Measurements from ENCODE around the gene SLC26A1.

The SLC26A1 gene, protein sequence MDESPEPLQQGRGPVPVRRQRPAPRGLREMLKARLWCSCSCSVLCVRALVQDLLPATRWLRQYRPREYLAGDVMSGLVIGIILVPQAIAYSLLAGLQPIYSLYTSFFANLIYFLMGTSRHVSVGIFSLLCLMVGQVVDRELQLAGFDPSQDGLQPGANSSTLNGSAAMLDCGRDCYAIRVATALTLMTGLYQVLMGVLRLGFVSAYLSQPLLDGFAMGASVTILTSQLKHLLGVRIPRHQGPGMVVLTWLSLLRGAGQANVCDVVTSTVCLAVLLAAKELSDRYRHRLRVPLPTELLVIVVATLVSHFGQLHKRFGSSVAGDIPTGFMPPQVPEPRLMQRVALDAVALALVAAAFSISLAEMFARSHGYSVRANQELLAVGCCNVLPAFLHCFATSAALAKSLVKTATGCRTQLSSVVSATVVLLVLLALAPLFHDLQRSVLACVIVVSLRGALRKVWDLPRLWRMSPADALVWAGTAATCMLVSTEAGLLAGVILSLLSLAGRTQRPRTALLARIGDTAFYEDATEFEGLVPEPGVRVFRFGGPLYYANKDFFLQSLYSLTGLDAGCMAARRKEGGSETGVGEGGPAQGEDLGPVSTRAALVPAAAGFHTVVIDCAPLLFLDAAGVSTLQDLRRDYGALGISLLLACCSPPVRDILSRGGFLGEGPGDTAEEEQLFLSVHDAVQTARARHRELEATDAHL

DNA sequence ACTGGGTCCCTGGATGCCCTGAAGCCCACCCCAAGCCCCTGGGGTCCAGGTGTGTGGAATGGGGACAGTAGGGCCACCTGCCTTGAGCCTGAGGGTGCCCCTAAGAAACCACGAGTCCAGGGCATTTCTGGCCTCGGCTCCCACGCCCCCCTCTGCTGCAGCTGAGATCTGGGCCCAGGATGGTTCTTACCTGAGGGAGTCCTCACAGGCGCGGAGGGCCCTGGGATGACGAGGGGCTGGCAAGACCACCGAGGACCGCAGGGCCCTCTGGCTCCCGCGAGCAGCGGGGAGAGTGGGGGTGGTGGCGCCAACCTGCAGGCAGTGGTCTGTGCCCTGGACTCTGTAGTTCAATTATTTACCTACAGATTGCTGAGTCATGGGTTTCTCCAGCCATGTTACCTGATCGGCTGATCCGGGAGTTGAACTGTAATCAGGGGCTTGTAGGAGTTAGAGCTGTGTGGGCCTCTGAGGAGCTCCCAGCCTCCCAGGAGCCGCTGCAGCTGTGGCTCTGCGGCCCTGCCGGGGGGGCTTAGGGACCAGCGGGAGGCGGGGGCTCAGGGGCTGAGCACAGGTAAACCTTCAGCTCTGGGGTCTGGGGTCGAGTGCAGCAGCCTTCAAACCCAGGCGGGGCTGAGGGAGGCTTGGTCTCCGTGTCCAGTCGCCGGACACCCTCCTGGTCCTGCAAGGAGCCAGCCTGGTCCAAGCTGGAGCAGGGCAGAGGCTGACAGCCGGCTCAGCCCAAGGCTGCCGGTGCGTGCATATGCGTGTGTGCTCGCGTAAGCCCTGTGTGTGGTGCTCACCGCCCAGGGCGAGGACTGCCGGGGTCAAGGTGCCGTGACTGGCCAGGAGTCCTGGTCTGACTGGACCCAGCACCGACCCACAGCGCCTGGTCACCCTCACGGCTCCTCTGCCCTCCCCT, at the start of gene SLC26A1:
Gene SLC26A1, minus strand, starts transcription at position 294 of the 919 bp plus-strand sequence. CDS start 1,701 bp downstream, outside the sequence.
- H3K27ac ChIP-seq = no peak within 1 kb of the TSS
- no peak for DNase-seq (ENCODE audit: low read depth, low spot score)

DNA sequence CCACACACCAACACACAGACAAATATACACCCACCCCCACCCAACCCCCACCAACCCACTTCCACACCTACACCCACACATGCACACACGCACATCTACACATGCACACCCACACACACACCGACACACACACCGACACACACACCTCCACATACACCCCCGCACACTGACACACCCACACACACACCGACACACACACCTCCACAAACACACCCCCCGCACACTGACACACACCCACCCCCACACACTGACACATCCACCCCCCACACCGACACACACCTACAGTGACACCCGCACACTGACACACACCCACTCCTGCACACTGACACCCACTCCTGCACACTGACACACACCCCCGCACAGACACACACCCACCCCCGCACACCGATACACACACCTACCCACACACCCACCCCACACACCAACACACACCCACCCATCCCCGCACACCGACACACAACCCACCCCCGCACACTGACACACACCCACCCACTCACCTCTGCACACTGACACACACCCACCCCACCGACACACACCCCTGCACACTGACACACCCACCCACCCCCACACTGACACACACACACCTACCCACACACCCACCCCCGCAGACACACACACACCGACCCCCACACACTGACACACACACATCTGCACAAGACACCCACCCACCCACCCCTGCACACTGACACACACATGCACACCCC, 49.3 kb upstream of the SLC26A1 start:
- DNase-seq (ENCODE audit: low read depth, low spot score) = no peak
- H3K27ac ChIP-seq = no peak overlapping the region

DNA sequence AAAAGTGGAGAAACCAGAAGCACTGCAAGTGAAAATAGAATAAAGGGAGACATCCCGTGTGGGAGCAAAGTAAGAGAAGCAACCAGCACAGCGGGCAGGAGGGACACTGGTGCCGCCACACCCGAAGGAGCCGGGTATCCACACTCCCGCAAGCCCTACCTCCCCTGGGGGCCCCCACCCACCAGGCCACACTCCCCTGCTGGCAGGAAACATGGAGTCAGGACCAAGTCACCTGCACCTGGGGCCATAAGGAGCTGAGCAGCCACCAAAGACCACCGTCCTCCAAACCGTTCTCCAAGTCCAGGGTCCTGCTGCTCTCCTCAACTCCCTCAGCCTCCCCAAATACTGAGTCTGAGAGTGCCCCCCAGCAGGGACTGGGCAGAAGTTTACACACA, 48.7 kb upstream of the SLC26A1 start:
- no peak for DNase-seq (ENCODE audit: low read depth, low spot score)
- H3K27ac ChIP-seq = peak overlapping the region; percentile 16

DNA sequence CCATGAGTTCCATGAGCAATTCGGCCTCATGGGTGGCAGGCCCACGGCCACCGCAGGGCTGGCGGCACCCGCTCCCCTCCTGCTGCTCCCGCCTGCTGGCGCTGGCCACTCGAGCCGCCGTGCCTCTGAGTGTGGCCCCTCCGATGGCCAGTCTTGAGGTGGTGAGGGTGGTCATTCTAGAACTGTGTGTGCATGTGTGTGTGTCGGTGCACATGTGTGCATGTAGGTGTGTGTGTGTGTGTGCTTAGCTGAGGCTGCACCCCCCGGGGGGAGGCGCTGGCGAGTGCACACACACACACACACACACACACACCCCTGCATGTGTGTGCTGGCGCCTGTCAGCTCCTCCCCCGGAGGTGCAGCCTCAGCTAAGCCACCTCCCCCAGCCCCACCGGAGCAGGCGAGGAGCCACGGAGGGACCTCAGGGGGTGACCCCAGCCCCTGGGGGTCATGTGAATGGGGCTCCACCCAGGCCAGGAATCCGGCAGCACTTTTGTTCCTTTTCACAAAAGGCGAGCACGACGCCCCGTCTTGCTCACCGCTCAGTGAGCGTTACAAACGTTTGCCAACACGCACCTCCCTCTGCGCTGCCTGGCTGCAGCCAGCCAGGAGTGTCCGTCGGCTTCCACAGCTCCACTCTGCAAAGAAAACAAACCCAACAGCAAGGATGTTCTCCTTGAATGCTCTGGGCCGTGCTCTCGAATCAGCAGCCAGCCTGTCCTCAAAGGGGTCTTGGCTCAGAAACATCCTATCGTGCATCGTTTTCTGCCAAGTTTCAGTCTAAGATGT, 48.1 kb upstream of the SLC26A1 start:
- no peak for DNase-seq (ENCODE audit: low read depth, low spot score)
- H3K27ac ChIP-seq = peak overlapping the region; percentile 16

DNA sequence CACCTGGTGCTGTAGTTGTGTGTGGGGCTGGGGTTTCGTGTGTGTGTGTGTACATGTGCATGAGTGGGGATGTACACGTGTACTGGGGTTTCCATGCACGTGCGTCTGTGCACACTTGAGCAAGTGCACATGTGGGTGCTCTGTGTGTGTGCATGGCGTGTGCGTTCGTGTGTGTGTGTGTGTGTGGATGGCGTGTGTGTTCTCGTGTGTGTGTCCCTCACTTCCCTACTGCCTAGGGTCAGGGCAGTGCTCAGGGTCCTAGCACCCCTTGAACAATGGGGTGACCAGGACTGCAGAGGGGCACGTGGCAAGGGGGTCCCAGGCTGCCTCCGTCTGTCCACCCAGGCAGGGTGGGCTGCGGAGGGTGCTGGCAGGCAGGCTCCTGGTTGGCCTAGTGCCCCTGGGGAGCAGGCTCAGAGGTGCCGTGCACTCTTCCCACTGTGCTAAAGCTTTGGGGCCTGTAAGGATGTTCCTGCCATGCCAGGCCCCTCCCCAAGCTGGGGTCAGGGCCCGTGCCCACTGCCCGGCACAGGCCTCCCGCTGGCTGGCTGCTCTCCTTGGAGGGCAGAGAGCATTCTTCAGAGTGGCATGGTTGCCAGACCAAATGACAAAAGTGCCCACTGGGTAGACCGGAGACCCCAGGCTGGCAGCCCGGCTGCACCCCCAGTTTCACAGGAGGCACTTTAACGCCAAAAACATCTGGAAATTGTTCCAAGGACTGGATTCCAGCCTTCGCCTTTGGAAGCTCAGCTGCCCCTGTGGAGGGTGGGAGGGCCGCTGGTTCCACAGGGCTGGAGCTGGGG, 47.3 kb upstream of the SLC26A1 start:
- DNase-seq (ENCODE audit: low read depth, low spot score) = no peak
- H3K27ac ChIP-seq = peak overlapping the region; percentile 31

DNA sequence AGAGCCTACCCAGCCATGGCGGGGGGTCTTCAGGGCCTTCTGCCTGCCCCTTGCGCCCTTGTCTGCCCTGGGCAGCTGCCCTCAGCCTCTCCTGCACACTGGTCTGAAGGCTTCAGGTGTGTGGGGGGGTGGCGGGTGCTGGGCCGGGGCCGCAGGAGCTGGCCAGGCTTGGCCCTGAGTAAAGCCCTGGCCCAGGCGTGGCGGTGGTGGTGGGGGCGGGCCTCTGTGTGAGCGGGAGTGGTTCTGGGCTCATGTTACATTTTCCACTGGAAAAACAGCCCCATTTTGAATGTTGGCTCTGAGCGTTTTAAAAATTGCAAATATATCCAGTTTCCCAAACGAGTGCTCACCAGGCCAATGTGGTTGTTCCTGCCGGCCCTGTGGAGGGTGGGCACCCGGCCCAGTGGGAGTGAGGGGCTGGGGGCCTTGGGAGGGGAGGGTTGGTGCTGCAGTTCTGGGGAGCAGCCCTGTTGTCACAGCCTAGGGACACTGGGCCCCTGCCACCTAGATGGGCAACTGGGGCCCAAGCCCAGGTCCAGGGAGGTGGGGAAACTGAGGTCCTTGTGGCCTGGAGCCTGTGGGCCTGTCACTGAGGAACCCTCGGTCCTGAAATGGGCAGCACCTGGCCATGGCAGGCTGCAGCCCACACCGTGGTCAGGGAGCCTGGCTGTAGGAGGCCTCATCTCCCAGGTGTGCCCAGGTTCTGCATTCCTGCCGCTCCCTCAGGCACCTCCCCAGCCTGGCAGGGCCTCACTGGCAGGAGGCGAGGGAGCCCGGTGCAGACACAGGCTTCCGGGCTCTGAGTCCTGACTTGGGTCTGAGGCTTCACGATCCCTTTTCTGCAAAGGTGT, 46.5 kb upstream of the SLC26A1 start:
- H3K27ac ChIP-seq = peak overlapping the region; percentile 31
- DNase-seq (ENCODE audit: low read depth, low spot score) = no peak

DNA sequence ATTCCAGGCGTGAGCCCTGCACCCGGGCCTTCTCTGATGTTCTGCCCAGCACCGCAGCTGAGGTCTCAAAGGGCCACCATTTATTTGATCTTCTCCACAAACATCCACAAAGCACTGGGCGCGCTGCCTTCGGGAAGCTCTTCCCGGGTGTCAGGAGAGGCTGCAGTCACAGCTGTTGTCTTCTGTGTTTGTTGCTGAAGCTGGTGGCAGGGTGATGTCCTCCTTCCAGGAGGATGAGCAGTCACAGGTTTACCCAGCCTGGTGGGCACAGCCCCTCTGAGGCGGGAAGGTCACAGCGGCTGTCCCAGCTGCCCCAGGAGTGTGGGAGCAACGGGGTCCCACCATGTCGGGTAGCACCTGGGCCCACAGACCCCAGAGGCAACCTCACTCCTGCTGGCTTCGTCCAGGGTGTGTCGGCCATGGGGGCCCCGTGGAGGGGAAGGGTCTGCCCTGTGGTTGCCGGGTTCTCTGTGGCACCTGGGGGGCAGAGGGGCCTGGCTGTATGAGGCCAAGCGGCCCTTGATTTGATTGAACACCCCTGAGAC, 45.8 kb upstream of the SLC26A1 start:
- no peak overlapping the region for H3K27ac ChIP-seq

DNA sequence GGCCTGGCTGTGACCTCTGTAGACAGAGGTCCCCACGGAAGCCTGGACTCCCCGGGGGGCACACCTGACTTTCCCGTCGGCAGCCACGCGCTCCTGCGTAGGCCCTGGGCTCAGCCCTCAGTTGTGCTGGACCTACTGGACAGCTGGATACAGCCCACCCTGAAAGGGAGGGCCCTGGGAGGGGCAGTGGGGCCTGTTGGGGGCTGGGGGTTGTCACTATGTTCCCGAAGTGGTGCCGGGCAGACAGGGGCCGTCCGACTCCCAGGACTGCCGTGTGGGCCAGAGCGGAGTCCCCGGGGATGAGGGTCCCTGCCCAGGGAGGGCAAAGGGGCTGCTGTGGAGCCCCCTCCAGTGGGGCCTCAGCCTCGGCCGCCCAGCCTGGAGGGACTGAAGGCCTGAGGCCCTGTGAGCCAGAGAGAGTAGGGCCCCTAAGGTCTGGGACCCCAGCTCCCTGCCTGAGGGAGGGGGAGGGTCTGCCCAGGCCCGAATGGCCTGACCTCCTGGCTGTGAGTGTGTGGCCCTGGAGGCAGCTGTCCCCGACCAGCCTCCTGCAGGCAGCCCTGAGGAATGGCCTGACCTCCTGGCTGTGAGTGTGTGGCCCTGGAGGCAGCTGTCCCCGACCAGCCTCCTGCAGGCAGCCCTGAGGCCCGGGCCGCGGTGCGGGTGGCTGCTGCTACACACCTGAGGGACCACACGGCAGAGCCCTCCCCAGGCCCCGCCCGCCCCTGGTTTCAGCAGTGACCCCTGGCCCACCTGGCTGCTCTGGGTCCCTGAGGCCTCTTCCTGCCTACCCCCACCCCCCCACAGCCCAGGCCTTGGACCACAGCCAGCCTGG, 44.0 kb upstream of the SLC26A1 start:
- H3K27ac ChIP-seq = no peak overlapping the region
- DNase-seq (ENCODE audit: low read depth, low spot score) = no peak

More for the DNA sequence above, 45.8 kb upstream of the SLC26A1 start:
- DNase-seq (ENCODE audit: low read depth, low spot score) = no peak

DNA sequence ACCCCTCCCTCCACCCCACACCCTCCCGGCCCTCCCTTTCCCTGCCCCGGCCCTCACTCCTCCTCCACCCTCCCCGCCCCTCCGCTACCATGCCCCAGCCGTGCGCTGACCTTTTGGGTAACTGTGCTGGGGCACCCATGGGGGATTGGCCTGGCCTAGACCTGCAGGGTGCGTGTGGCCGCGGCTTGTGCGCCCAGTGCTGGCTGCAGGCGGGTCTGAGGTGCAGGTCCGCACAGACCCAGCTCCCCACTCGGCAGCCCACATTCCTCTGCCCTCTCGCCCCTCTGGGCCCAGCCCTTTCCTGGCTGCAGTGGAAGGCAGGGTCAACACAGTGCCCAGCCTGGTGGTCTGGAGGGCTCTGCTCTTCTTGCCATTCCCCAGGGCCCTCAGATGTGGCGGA, 42.9 kb upstream of the SLC26A1 start:
- H3K27ac ChIP-seq = no peak overlapping the region
- DNase-seq (ENCODE audit: low read depth, low spot score) = no peak

DNA sequence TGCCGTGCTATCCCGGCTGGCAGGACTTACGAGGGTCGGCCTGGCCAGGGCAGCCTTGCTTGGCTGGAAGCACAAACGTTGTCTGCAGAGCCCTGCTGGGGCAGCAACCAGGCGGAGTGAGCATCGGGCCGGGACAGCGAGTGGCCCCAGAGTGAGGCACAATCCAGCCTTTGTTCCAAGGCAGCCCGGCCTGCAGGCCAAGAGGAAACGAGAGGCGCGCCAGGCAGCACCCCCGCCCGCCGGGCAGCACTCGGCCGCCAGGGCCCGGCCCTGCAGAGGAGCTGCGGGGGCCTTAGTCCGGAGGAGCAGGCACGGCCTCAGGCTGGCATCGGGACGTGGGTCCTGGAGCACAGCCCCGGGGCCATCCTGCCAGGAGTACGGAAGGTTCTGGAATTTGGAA, 42.3 kb upstream of the SLC26A1 start:
- DNase-seq (ENCODE audit: low read depth, low spot score) = no peak
- no peak overlapping the region for H3K27ac ChIP-seq

DNA sequence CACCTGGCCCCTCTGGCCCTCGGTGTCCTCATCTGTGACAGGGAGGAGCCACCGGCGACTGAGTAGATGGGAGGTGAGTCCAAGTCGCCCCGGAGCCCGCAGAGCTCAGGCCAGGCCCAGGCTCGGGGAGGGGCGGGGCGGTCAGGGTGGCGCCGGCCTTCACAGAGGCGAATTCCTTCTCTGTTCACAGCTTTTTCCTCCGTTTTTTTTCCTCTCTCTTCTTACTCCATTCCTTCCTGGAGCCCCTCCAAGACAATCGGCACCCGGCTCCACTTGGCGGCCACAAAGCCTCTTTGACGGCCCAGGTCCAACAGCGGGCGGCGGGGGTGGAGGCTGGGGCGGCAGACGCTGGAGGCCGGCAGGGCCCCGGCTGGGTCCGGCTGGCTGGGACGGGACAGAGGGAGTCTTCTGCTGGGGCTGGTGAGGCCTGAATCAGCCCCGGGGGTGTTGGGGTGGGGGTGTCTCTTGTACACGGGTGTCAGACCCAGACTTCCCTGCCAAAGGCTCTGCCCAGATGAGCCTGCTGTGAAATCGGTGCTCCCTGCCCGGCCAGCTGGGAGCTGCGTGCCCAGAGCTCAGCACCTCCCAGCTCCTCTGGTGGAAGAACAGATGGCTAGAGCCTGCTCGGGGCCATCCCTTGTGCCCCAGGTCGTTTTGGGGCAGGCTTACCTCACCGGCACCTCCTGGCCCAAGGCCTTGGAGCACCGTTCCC, 40.8 kb upstream of the SLC26A1 start:
- H3K27ac ChIP-seq = no peak overlapping the region
- DNase-seq (ENCODE audit: low read depth, low spot score) = no peak

DNA sequence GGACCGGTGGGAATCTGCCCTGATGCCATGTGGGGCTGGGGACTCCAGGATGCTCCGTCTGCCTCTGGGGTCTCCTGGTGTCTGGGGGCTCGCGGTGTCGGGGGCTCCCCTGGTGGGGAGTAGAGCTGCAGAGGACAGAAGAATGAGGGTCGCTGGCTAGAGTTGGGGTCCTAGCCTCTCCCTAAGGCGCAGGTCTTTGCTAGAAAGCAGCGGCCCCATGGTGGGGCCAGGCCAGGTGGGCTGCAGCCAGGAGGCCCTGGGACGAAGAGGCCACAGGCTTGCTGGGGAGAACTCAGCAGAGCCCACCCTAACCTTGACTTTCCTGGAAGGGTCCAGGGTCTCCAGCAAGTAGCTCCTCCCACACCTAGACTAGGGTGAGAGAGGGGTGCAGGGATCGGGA, 39.7 kb upstream of the SLC26A1 start:
- no peak for DNase-seq (ENCODE audit: low read depth, low spot score)
- H3K27ac ChIP-seq = no peak overlapping the region

DNA sequence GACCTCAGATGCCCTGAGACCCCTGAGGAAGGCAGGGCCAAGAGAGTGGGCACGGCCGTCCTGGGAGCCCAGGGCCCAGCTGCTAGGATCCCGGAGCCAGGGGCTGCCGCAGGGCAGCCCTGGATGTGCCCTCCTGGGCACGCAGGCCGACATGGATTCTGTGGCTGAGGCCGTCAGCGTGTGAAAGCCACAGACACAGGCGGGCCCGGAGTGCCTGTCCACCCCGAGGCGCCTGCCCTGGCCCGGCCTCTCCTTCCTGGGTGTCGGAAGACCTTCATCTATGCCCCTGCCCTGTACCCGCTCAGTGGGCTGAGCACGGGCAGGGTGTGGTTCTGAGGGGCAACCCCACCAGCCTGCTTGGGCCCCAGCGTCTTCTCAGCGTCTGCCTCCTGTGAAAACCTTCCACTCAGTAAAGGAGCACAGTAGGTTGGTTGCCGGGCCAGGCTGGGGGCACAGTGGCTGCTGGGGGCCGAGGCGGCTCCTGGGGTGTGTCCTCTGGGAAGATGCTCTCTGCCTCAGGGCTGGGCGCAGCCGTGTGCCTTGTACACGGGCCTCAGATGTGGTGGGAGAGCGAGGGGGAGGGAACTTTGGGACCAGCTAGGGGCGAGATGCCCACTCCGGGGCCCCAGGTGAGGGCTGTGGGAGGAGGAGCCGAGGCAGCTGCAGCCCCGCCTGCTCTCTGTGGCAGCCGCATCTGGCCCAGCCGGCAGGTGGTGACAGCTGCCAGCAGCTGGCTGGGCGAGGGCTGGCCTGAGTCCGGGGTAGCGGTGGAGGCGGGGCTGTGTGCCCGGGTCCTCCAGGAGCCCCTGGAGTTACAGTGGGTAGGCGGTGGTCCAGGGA, 39.0 kb upstream of the SLC26A1 start:
- no peak for DNase-seq (ENCODE audit: low read depth, low spot score)
- no peak overlapping the region for H3K27ac ChIP-seq

DNA sequence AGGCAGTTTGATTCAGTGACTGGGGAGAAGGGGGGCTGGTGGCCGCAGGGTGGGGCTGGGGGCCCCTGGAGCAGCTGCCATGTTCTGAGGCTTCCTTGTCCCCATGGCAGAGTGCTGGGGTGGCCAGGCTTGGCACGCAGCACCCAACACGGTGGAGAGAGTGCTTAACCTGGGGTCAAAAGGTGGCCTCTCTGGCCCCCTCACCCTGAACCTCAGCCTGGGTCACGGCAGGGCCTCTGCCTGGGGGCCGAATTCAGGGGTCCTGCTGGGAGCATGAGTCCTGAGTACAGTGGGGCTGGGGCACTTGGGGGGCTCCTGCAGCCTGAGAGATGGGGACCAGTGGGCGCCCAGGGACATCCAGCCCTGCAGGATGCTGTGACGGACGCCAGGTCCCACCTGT, 38.1 kb upstream of the SLC26A1 start:
- DNase-seq (ENCODE audit: low read depth, low spot score) = no peak
- no peak overlapping the region for H3K27ac ChIP-seq

DNA sequence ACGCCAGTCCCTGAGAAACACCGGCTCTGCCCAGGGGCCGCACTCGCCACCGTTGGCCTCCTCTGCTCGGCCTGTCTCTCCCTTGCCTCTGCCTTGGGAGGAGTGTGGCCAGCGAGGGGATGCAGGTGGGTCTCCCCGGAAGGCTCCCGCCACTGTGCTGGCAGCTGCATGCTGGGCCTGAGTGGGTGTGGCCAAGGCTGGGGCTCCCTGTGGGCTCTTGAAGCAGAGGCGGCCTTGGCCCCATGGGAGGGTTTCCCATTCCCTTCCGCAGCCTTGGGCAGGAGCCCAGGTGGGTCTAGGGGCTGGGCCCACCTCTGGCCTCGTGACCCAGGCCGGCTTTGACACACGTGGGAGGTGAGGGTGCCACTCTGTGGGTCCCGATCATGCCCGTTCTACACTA, 37.4 kb upstream of the SLC26A1 start:
- DNase-seq (ENCODE audit: low read depth, low spot score) = no peak
- no peak overlapping the region for H3K27ac ChIP-seq
